Activated naive CD8-positive, alpha-beta T cell treated with anti-CD3 and anti-CD28 coated beads for 36 hours (primary cell): ENCODE measurements around the gene ACAT1. TPM values are rescaled to one million over a fixed set of nuclear protein-coding genes. Genes with fewer than 3 reads are reported as not detected.

Source experiments
- DNase-seq: peaks from one replicate; pipeline ENCODE4 v3.0.0; 2021
- H3K27ac Mint-ChIP-seq: one replicate; pipeline ENCODE4 v1.8.0; 2022; ENCODE audit warnings: mild to moderate bottlenecking, moderate library complexity, mixed read lengths
- H3K27me3 Mint-ChIP-seq: one replicate; pipeline ENCODE4 v1.8.0; 2022; ENCODE audit warnings: mild to moderate bottlenecking, mixed read lengths
- H3K36me3 Mint-ChIP-seq: one replicate; pipeline ENCODE4 v1.8.0; 2021; ENCODE audit warnings: mild to moderate bottlenecking, mixed read lengths
- H3K4me1 Mint-ChIP-seq: one replicate; pipeline ENCODE4 v1.8.0; 2021; ENCODE audit warnings: mixed read lengths
- H3K4me3 Mint-ChIP-seq: one replicate; pipeline ENCODE4 v1.8.0; 2022; ENCODE audit warnings: mild to moderate bottlenecking, moderate library complexity, mixed read lengths
- H3K9me3 Mint-ChIP-seq: one replicate; pipeline ENCODE4 v1.8.0; 2022; ENCODE audit warnings: mixed read lengths
- total RNA-seq, 2 experiments: library from RNA; stranded (reverse); gene quantifications; one replicate each; pipeline ENCODE4 v1.2.3, GENCODE V29; 2021

The ACAT1 gene
- total RNA-seq, 2 experiments from 2014 or later: 63.6 to 74.3 TPM

DNA sequence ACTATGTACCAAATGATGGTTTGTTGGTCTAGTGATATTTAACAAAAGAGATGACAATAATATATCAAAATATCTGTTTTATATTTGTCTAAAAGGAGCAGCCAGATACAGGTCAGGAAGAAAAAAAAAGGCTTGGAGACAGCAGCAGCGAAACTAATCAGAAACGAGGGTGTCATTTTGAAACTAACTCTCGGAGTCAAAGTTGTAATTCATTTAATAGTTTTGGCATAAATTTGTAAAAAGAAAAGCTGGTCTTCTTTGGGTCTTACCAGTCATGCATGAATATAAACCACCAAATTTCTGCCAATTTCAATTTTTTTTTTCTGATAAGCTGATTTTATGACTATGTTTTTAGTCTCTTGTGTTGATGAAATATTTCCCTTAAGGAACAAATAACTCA is 75.5 kb downstream of the ACAT1 start:
- peaks cover 53% of the 10 kb centered on the region for H3K4me1 Mint-ChIP-seq

More for the DNA sequence above, 75.5 kb downstream of the ACAT1 start:
- peaks cover 52% of the 10 kb centered on the region for H3K36me3 Mint-ChIP-seq
- DNase-seq: no peak
- no peaks in the 10 kb centered on the region for H3K9me3 Mint-ChIP-seq
- H3K4me3 Mint-ChIP-seq: no peak overlapping the region
- no peaks in the 10 kb centered on the region for H3K27me3 Mint-ChIP-seq
- peak overlapping the region; percentile 60 for H3K27ac Mint-ChIP-seq

Other genes starting within 250 kb of the ACAT1 start
- under 1 TPM in 1 of 2 experiments, not detected in 1; 0.26 TPM for gene RAB39A, start 193.1 kb upstream of the ACAT1 start, total RNA-seq
- gene CUL5, start 112.7 kb upstream of the ACAT1 start, total RNA-seq: 10 to 100 TPM; 35.4 to 37.5 TPM
- gene NPAT, start 101.1 kb downstream of the ACAT1 start, total RNA-seq: 10 to 100 TPM; 40.4 to 42.5 TPM
- gene ATM, start 101.5 kb downstream of the ACAT1 start, total RNA-seq: 10 to 100 TPM; 65.6 to 65.7 TPM